HCT116 (cell line): ENCODE data around the gene BCAR1.

ENCODE experiments used
- EZH2phosphoT487 ChIP-seq: fragments of 200-600 bp; IDR thresholded peaks from 2 replicates; pipeline ENCODE4 v1.6.1; 2018; ENCODE audit warnings: antibody characterized with exemption, borderline replicate concordance
- POLR2A ChIP-seq: IDR thresholded peaks from 2 replicates; pipeline ENCODE4 v1.7.0; 2011; ENCODE audit warnings: borderline replicate concordance; ENCODE audit not compliant: insufficient read depth, insufficient read length; ENCODE audit errors: extremely low read depth
- POLR2AphosphoS5 ChIP-seq: IDR thresholded peaks from 2 replicates; pipeline ENCODE4 v1.6.1; 2011; ENCODE audit warnings: mild to moderate bottlenecking, low read depth, low read length, moderate library complexity
- SP1 ChIP-seq: IDR thresholded peaks from 2 replicates; pipeline ENCODE4 v1.6.1; 2012; ENCODE audit warnings: low read depth
- TCF7L2 ChIP-seq: IDR thresholded peaks from 2 replicates; pipeline ENCODE4 v1.7.0; 2011; ENCODE audit warnings: borderline replicate concordance, inconsistent platforms; ENCODE audit not compliant: insufficient read depth, insufficient read length; ENCODE audit errors: extremely low read depth
- TF ChIP-seq, protein P1 (sequence below), 3 experiments: fragments of 200-600 bp in 1 of 3; sonication (generic) in 1 of 3; IDR thresholded peaks in 2 of 3; conservative IDR thresholded peaks in 1 of 3; 2 replicates each; pipeline ENCODE4 v1.5.1; 2012 to 2017; ENCODE audit warnings: low read depth in 2 of 3, low read length in 2 of 3, antibody characterized with exemption in 1 of 3, borderline replicate concordance in 1 of 3, control low read depth in 1 of 3, mild to moderate bottlenecking in 1 of 3, mixed read lengths in 1 of 3, mixed run types in 1 of 3, moderate library complexity in 1 of 3; ENCODE audit not compliant: insufficient read depth in 1 of 3

- TF ChIP-seq, protein P1, sequence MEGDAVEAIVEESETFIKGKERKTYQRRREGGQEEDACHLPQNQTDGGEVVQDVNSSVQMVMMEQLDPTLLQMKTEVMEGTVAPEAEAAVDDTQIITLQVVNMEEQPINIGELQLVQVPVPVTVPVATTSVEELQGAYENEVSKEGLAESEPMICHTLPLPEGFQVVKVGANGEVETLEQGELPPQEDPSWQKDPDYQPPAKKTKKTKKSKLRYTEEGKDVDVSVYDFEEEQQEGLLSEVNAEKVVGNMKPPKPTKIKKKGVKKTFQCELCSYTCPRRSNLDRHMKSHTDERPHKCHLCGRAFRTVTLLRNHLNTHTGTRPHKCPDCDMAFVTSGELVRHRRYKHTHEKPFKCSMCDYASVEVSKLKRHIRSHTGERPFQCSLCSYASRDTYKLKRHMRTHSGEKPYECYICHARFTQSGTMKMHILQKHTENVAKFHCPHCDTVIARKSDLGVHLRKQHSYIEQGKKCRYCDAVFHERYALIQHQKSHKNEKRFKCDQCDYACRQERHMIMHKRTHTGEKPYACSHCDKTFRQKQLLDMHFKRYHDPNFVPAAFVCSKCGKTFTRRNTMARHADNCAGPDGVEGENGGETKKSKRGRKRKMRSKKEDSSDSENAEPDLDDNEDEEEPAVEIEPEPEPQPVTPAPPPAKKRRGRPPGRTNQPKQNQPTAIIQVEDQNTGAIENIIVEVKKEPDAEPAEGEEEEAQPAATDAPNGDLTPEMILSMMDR (IDR thresholded peaks at IDR 0.05 in 2 of 3, conservative IDR thresholded peaks at IDR 0.05 in 1 of 3; ENCODE audit: borderline replicate concordance in 1 of 3, insufficient read depth in 1 of 3, low read depth in 2 of 3, low read length in 2 of 3), result no peak
- no peak for TF ChIP-seq SP1
- no peak for TF ChIP-seq POLR2A
- no peak for TF ChIP-seq TCF7L2
- TF ChIP-seq EZH2phosphoT487, result no peak
- TF ChIP-seq POLR2AphosphoS5, result no peak
These were observed 27.9 kb upstream of the BCAR1 start for GRCh38 chr16:75279305-75279704.
